HG03097 (cell line): ENCODE measurements around the gene IHH.

Experiments used
- ATAC-seq: cut with Tn5 transposase; IDR thresholded peaks from one replicate; pipeline ENCODE4 v1.9.1; 2021; ENCODE audit not compliant: unreplicated experiment, low FRiP score

The IHH gene

DNA sequence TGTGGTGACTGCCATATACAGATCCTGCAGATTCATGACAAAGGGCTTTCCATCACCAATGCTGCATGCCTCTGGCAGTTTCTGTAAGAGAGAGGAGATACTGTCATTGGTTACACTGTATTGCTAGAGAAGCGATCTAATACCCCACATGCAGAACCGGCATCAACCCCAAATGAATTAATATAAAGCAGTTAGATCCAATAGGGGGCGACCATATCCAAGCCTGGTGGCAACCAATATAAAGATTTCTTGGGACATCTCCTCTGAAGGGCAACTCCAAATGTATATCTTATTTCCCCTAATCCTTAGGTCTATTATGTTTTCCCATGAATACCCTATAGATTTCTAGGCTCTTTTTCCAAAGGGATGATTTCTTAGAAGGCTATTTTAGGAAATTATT lies 17.4 kb upstream of the IHH start:
- ATAC-seq, result no peak

GRCh38 chr2:219076253-219076652 lies 15.5 kb upstream of the IHH start:
- ATAC-seq, result no peak

DNA sequence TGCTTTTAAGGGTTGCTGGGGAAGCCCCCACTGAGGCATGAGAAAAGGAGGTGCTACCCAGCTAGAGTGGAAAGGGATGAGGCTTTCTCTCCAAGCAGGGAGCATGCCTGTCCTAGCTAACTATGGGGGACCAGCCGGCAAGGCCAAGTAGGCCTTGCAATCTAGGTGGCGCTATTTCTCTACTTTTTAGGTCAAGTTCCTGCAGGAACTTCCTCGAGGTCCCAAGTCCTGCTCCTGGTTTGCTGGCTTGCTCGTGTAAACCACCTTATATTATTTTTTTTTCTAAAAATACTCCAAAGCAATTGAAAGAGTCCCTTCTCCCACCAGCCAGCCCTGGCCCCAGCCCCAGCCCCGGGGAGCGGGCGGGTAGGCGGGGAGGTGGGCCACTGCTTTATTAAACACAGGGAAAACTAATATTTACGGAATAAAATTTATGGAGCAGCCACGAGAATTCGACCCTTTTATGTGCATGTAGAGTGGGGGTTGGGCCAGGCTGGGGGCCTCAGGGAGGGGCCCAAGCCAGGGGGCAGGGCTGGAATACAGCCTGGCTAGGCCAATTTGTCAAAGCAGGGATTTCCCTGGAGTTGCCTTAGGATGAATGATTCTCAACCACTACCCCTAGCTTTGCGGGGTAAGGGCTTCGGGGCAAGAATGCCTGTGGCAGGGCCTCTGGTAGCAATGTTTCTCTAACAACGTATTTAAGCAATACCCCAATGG lies 12.8 kb upstream of the IHH start:
- no peak for ATAC-seq

GRCh38 chr2:219072741-219073250 lies 12.1 kb upstream of the IHH start:
- no peak for ATAC-seq

GRCh38 chr2:219071131-219071816 lies 10.6 kb upstream of the IHH start:
- ATAC-seq, result no peak

DNA sequence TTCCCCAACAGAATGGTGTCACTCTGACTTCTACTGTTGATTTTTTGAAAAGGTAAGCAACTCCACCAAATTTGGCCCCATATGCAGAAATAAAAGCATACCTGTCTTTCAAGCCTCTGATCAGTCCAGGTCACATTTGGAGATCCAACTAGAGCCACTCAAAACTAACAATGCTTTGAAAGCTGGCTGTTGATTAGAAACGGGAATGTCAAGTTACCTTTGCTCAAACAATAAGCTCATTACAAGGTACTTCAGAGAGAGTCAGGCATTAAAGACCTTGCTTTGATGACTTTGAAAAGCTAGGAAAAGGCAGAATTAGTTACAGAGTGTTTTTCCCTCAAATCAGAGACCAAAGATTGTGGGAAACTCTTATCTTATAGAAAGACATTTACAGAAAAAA lies 4.8 kb upstream of the IHH start:
- ATAC-seq, result no peak

- ATAC-seq, result no peak
These were observed 1.4 kb upstream of the IHH start for GRCh38 chr2:219062081-219062480.

- no peak for ATAC-seq
These were observed 717 bp downstream of the IHH start for GRCh38 chr2:219059725-219060682.

DNA sequence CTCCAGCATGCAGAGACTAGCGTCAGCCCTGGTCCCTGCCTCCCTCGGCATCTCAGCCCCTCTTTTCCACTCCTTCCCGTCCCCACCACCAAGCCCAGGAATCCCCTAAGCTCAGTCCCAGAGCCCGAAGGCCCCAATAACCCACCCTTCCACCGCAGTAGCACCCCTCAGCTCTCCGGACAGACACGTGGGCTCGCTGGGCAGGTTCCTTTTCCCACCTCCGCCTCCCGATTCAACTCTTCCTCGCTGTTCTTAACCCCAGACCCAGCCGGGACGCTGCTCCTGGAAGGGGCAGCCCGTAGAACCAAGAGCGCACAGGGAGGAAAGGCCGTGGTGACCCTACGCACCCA lies 1.4 kb downstream of the IHH start:
- no peak for ATAC-seq

DNA sequence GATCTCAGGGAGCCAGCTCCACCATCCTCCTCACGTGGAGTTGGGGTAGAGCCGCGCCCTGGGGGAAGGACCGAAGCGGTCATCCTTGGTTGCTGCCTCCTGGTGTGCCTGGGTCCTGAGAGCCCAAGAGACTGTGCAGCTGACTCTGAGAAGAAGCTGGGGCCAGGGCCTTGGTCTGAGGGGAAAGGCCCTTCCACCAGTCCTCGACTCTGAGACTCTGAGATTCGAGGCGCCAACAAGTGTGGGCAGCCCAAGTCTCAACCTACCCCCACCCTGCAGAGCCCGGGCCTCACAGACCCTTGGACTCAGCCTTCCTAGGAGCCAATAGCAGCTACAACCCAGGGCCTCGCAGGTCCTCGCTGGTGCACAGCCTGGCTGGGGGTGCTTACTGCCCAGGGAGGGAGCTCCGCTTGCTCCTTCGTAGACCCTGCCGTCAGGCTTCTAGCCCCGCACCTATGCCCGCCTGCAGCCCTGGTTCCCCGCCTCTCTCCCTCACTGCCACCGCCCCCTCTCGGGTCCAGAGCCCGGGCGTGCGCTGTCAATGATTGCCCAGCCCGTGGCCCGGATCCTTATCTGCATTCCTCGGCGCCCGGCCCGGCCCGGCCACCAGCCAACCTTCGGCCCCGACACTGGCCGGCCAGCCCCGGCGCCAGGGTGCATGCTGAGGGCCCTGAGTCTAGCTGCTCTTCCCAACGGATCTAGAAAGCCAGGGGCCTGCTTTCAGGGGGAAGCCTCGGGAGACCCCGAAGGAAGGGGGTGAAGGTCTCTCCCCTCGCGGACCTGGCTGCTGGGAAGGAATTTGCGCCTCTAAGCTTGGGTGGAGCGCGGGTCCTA lies 2.0 kb downstream of the IHH start:
- ATAC-seq, result no peak

GRCh38 chr2:219057709-219058540 lies 2.8 kb downstream of the IHH start:
- no peak for ATAC-seq

- ATAC-seq, result no peak
These were observed 3.6 kb downstream of the IHH start for GRCh38 chr2:219056896-219057708.

GRCh38 chr2:219056176-219056895 lies 4.4 kb downstream of the IHH start:
- ATAC-seq, result no peak

DNA sequence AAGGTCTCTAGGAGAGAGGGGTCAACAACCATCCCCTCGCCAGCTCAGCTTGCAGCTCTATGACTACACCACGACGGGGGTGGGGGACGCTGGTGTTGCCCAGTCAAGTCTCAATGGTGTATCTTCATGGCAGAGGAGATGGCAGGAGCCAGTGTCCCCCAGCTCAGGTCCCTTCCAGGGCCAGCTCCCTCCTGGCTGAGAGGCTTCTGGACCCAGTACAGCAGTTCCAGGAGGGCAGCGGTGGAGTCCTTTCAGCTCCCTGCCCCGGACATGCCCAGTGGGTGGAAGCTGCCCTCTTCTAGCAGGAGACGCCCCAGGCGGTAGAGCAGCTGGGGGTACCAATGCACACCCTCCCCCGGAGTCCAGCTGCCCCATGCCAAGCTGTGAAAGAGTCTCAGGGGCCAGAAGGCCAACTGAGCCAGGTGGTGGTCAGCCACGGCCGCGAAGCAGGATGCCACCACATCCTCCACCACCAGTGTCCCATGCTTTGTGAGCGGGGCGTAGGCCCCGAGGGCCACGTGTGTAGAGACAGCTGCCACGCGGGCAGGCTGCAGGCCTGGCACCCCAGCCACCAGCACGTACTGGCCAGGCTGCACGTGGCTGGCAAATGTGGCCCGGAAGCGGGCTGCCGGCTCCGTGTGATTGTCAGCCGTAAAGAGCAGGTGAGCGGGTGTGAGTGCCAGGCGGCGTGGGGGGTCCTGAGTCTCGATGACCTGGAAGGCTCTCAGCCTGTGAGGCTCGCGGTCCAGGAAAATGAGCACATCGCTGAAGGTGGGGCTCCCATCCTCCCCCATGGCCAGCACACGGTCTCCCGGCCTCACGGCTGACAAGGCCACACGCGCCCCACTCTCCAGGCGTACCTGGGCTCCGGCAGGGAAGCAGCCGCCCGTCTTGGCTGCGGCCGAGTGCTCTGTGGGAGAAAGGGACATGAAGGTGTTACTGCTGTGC lies 5.5 kb downstream of the IHH start:
- no peak for ATAC-seq

GRCh38 chr2:219049282-219049681 lies 11.4 kb downstream of the IHH start:
- no peak for ATAC-seq

GRCh38 chr2:219045937-219046550 lies 14.7 kb downstream of the IHH start:
- no peak for ATAC-seq
